ENCODE data around the gene HAAO.
A peak's percentile ranks its signal among the peaks of the same experiment; 100 is the strongest.

- TF ChIP-seq CTCF (IDR thresholded peaks at IDR 0.05), result peak in 1 of 2 donors; percentile 8
- no peak for TF ChIP-seq POLR2AphosphoS5 (IDR thresholded peaks at IDR 0.05)
Measured at GRCh38 chr2:42792583-42793333, at the start of gene HAAO.
